Ishikawa (cell line): Measurements from ENCODE around the gene CEND1.

Source experiments
- CEBPB ChIP-seq: IDR thresholded peaks from 2 replicates; pipeline ENCODE4 v1.6.1; 2012
- CREB1 ChIP-seq: IDR thresholded peaks from 2 replicates; pipeline ENCODE4 v1.6.1; 2012; ENCODE audit warnings: low read depth
- EGR1 ChIP-seq: IDR thresholded peaks from 2 replicates; pipeline ENCODE4 v1.6.1; 2012
- EP300 ChIP-seq: IDR thresholded peaks from 2 replicates; pipeline ENCODE4 v1.6.1; 2012; ENCODE audit warnings: borderline replicate concordance
- FOXM1 ChIP-seq: IDR thresholded peaks from 2 replicates; pipeline ENCODE4 v1.6.1; 2012; ENCODE audit warnings: low read depth, borderline replicate concordance
- MAX ChIP-seq: IDR thresholded peaks from 2 replicates; pipeline ENCODE4 v1.6.1; 2012
- NFIC ChIP-seq: IDR thresholded peaks from 2 replicates; pipeline ENCODE4 v1.6.1; 2012
- RAD21 ChIP-seq: IDR thresholded peaks from 2 replicates; pipeline ENCODE4 v1.6.1; 2012; ENCODE audit warnings: low read depth
- REST ChIP-seq: IDR thresholded peaks from 2 replicates; pipeline ENCODE4 v1.6.1; 2012; ENCODE audit warnings: low read depth, mild to moderate bottlenecking
- TAF1 ChIP-seq: IDR thresholded peaks from 2 replicates; pipeline ENCODE4 v1.6.1; 2012; ENCODE audit warnings: low read depth, mild to moderate bottlenecking
- TCF12 ChIP-seq: IDR thresholded peaks from 2 replicates; pipeline ENCODE4 v1.6.1; 2012; ENCODE audit warnings: low read depth
- TEAD4 ChIP-seq: IDR thresholded peaks from 2 replicates; pipeline ENCODE4 v1.6.1; 2012
- USF1 ChIP-seq: IDR thresholded peaks from 2 replicates; pipeline ENCODE4 v1.6.1; 2012
- YY1 ChIP-seq: IDR thresholded peaks from 2 replicates; pipeline ENCODE4 v1.6.1; 2012; ENCODE audit warnings: low read depth
- ZBTB7A ChIP-seq: IDR thresholded peaks from 2 replicates; pipeline ENCODE4 v1.6.1; 2012; ENCODE audit warnings: low read depth

The CEND1 gene

GRCh38 chr11:777288-778255 is 12.3 kb downstream of the CEND1 start, which contains the start of gene GATD1:
Gene GATD1 (minus strand): TSS chr11:777487. CDS start chr11:777462, 25 bp downstream.
- TF ChIP-seq EGR1 = 0 out of 2 replicates have a peak, but pooled peaks have one; percentile 28
- peak; percentile 85 for TF ChIP-seq YY1
- TF ChIP-seq TCF12 = no peak; the same call in 1 of the 2 replicates
- TF ChIP-seq EP300 = no peak
- TF ChIP-seq ZBTB7A = peak; percentile 24; the same call in 1 of the 2 replicates
- no peak for TF ChIP-seq FOXM1
- no peak for TF ChIP-seq CREB1
- TF ChIP-seq TAF1 = peak; percentile 39; the same call in 1 of the 2 replicates
- no peak for TF ChIP-seq CEBPB
- TF ChIP-seq NFIC = no peak
- TF ChIP-seq TEAD4 = no peak
- TF ChIP-seq MAX = peak; percentile 39
- TF ChIP-seq USF1 = peak; percentile 95
- TF ChIP-seq REST = no peak
- no peak for TF ChIP-seq RAD21

- peak; percentile 90; the same call in 1 of the 2 replicates for TF ChIP-seq ZBTB7A
- no peak for TF ChIP-seq TEAD4
- TF ChIP-seq EGR1 = no peak
- TF ChIP-seq CEBPB = no peak
- TF ChIP-seq TCF12 = no peak
- TF ChIP-seq TAF1 = 0 out of 2 replicates have a peak, but pooled peaks have one; percentile 17
- TF ChIP-seq USF1 = no peak
- no peak for TF ChIP-seq EP300
- peak; percentile 36 for TF ChIP-seq MAX
- TF ChIP-seq NFIC = no peak
- TF ChIP-seq YY1 = no peak
- no peak for TF ChIP-seq REST
These were observed 13.2 kb downstream of the CEND1 start for GRCh38 chr11:776561-777287.

- TF ChIP-seq NFIC (no peak), REST (no peak), YY1 (no peak), TAF1 (no peak), TEAD4 (no peak), MAX (no peak), USF1 (no peak), CEBPB (no peak), CREB1 (no peak), EP300 (no peak), FOXM1 (no peak), TCF12 (no peak), ZBTB7A (no peak), RAD21 (no peak), EGR1 (no peak)
These were observed 13.7 kb downstream of the CEND1 start for GRCh38 chr11:776263-776560.
